Esophagus squamous epithelium (tissue), 5 donors: ENCODE measurements around the gene UBASH3A. TPM values are rescaled to one million over a fixed set of nuclear protein-coding genes. Genes with fewer than 3 reads are reported as not detected.

Experiments
- DNase-seq: peaks from one replicate; lab custom pipeline; 2025; lab: John Stamatoyannopoulos, UW
- H3K27ac ChIP-seq, 4 donors: fragments of 200-600 bp; sonication (generic); one replicate each; pipeline ENCODE4 v1.5.1; 2016 to 2019; ENCODE audit warnings: mild to moderate bottlenecking in 1 of 4
- H3K27me3 ChIP-seq, 4 donors: fragments of 200-600 bp; sonication (generic); 1 replicate in 3 of 4; 2 replicates in 1 of 4; pipeline versions ENCODE4 v1.5.1 to v1.6.0; 2017 to 2021; ENCODE audit warnings: antibody characterized with exemption in 1 of 4
- H3K36me3 ChIP-seq, 3 donors: fragments of 200-600 bp; sonication (generic); one replicate each; pipeline ENCODE4 v1.5.1; 2016 to 2019
- H3K4me1 ChIP-seq, 3 donors: fragments of 200-600 bp; sonication (generic); one replicate each; pipeline ENCODE4 v1.5.1; 2017 to 2019
- H3K4me3 ChIP-seq, 4 donors: fragments of 200-600 bp; sonication (generic); 1 replicate in 3 of 4; 2 replicates in 1 of 4; pipeline ENCODE4 v1.5.1; 2016 to 2019; ENCODE audit warnings: mild to moderate bottlenecking in 2 of 4, moderate library complexity in 1 of 4
- H3K9me3 ChIP-seq, 3 donors: fragments of 200-600 bp; sonication (generic); one replicate each; pipeline ENCODE4 v1.5.1; 2016 to 2019
- CTCF ChIP-seq, 6 experiments: fragments of 450-650 bp in 4 of 6; fragments of 200-600 bp in 2 of 6; sonication (generic) in 2 of 6; IDR thresholded peaks; one replicate each; pipeline ENCODE4 v1.5.1; 2016 to 2019; ENCODE audit warnings: antibody characterized with exemption in 6 of 6, mild to moderate bottlenecking in 4 of 6, moderate library complexity in 4 of 6
- POLR2A ChIP-seq, 4 donors: fragments of 450-650 bp; IDR thresholded peaks; one replicate each; pipeline ENCODE4 v1.6.1; 2017; ENCODE audit warnings: antibody characterized with exemption in 4 of 4, mild to moderate bottlenecking in 4 of 4, moderate library complexity in 3 of 4
- WGBS, 2 donors: methylation state at CpG; one replicate each; pipeline ENCODE4 v1.1.5; 2018; 5-methylcytosine and 5-hydroxymethylcytosine counted together
- intact Hi-C: fragments of 100-400 bp; cut with DNase I; formaldehyde crosslinking; loops from one replicate; pipeline ENCODE4 v1.15.0; 2022
- total RNA-seq, 4 donors: library from RNA; depleted of rRNA; stranded (reverse); fragments of >200 nt; gene quantifications; one replicate each; pipeline ENCODE4 v1.1.0, GENCODE V29; 2016
- donor health status: DM: yes; HTN: yes; CAD: no.

UBASH3A gene
- total RNA-seq, 4 donors from 2014 or later: 0.57 to 1.9 (median 0.73) TPM

GRCh38 chr21:42455754-42456440, 52.2 kb downstream of the UBASH3A start:
- Histone ChIP-seq H3K36me3 (no peaks in the 10 kb centered on the region), H3K9me3 (no peaks in the 10 kb centered on the region), H3K4me3 (no peak overlapping the region), H3K27me3 (peaks cover 0 to 5% (median 0%) of the 10 kb centered on the region in 4 donors), H3K27ac (no peak overlapping the region), H3K4me1 (peaks cover 0 to under 1% (median 0%) of the 10 kb centered on the region in 3 donors)
- TF ChIP-seq POLR2A (IDR thresholded peaks at IDR 0.05) (no peak), CTCF (IDR thresholded peaks at IDR 0.05) (no peak)
- 73 to 75% methylated on average over 5 to 10 of the region's 10 CpGs for WGBS, 2 donors
- intact Hi-C loops: no loop called here
- no peak for DNase-seq

- Histone ChIP-seq H3K4me1 (peaks cover 0 to 6% (median 0%) of the 10 kb centered on the region in 3 donors), H3K4me3 (no peak overlapping the region), H3K27ac (no peak overlapping the region), H3K36me3 (no peaks in the 10 kb centered on the region), H3K9me3 (no peaks in the 10 kb centered on the region), H3K27me3 (peaks cover 0 to 5% (median 0%) of the 10 kb centered on the region in 4 donors)
- WGBS, 2 donors: 64 to 67% methylated on average over 5 to 6 of the region's 8 CpGs
- DNase-seq: no peak
- intact Hi-C loops: no loop called here
- TF ChIP-seq POLR2A (IDR thresholded peaks at IDR 0.05) (no peak), CTCF (IDR thresholded peaks at IDR 0.05) (no peak)
Measured at GRCh38 chr21:42456457-42456856, 52.8 kb downstream of the UBASH3A start.

- 94 to 100% methylated on average over 1 of the region's 1 CpG for WGBS, 2 donors
- Histone ChIP-seq H3K4me1 (peaks cover 0 to 20% (median 0%) of the 10 kb centered on the region in 3 donors), H3K9me3 (no peaks in the 10 kb centered on the region), H3K27me3 (peaks cover 0 to 5% (median 0%) of the 10 kb centered on the region in 4 donors), H3K4me3 (no peak overlapping the region), H3K27ac (no peak overlapping the region), H3K36me3 (no peaks in the 10 kb centered on the region)
- intact Hi-C loops: no loop called here
- no peak for DNase-seq
- TF ChIP-seq POLR2A (IDR thresholded peaks at IDR 0.05) (no peak), CTCF (IDR thresholded peaks at IDR 0.05) (no peak)
Measured at GRCh38 chr21:42459082-42459460, 55.4 kb downstream of the UBASH3A start.

- Histone ChIP-seq H3K9me3 (no peaks in the 10 kb centered on the region), H3K4me1 (peaks cover 0 to 20% (median 0%) of the 10 kb centered on the region in 3 donors)
Measured at GRCh38 chr21:42459546-42460215, 56.0 kb downstream of the UBASH3A start.

More at GRCh38 chr21:42459546-42460215, 56.0 kb downstream of the UBASH3A start:
- H3K27me3 ChIP-seq: peaks cover 0 to 5% (median 0%) of the 10 kb centered on the region in 4 donors
- TF ChIP-seq POLR2A (IDR thresholded peaks at IDR 0.05) (no peak), CTCF (IDR thresholded peaks at IDR 0.05) (no peak)
- H3K4me3 ChIP-seq: no peak overlapping the region
- intact Hi-C loops: no loop called here
- 78 to 81% methylated on average over 11 of the region's 11 CpGs for WGBS, 2 donors
- H3K27ac ChIP-seq: no peak overlapping the region
- DNase-seq: no peak
- no peaks in the 10 kb centered on the region for H3K36me3 ChIP-seq
